VCaP (cell line): Measurements from ENCODE around the gene MYL6.

Source experiments
- H3K27ac ChIP-seq: fragments of 450-650 bp; 2 replicates; pipeline ENCODE4 v1.5.1; 2017
- CTCF ChIP-seq: fragments of 450-650 bp; conservative IDR thresholded peaks from 2 replicates; pipeline ENCODE4 v1.5.1; 2017; ENCODE audit warnings: mild to moderate bottlenecking, moderate library complexity

The MYL6 gene

GRCh38 chr12:56118688-56119357 is 39.3 kb upstream of the MYL6 start:
- TF ChIP-seq CTCF = no peak
- peak overlapping the region; percentile 98 for H3K27ac ChIP-seq

- peak overlapping the region; percentile 98 for H3K27ac ChIP-seq
- peak; percentile 94 for TF ChIP-seq CTCF
These were observed 38.8 kb upstream of the MYL6 start for GRCh38 chr12:56119361-56119796.

- TF ChIP-seq CTCF = no peak
- H3K27ac ChIP-seq = peak overlapping the region; percentile 98
These were observed 37.9 kb upstream of the MYL6 start for GRCh38 chr12:56120158-56120846.

- peak overlapping the region; percentile 10; the same call in 1 of the 2 replicates for H3K27ac ChIP-seq
- TF ChIP-seq CTCF = no peak
These were observed 36.8 kb upstream of the MYL6 start for GRCh38 chr12:56121204-56121870.

GRCh38 chr12:56122637-56123036 is 35.5 kb upstream of the MYL6 start:
- H3K27ac ChIP-seq = peak overlapping the region; percentile 10; the same call in 1 of the 2 replicates
- TF ChIP-seq CTCF = no peak

GRCh38 chr12:56124133-56124532 is 34.0 kb upstream of the MYL6 start:
- TF ChIP-seq CTCF = no peak
- H3K27ac ChIP-seq = no peak overlapping the region

- H3K27ac ChIP-seq = peak overlapping the region; percentile 86
- no peak for TF ChIP-seq CTCF
These were observed 31.4 kb upstream of the MYL6 start for GRCh38 chr12:56126732-56127239.
